ENCODE data around the gene EPAS1. TPM values are rescaled to one million over a fixed set of nuclear protein-coding genes. Genes with fewer than 3 reads are reported as not detected.

EPAS1 gene
- total and polyA plus RNA-seq, 2 of the 8 experiments (the other 6 are each of a cell fraction or from before 2014, with no cell fraction given), result 2.0 to 4.9 TPM

DNA sequence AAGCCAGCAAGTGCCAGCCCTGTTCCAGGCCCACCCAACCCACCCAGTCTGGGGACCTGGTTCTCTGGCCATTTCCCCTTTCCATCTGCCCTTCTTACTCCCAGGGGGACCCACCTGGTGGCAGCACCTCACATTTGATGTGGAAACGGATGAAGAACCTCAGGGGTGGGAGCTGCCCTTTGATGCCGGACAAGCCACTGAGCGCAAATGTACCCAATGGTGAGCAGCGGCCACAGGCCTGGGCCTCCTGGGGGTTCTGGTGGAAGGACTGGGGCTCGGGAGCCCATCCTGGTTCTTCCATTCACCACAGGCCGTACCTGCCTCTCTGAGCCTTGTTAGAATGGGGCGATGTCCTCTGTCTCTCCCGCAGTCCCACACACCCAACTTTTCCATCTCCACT, 84.7 kb downstream of the EPAS1 start:
- H3K14ac ChIP-seq (ENCODE audit: insufficient read length), result no peak overlapping the region
- no peak overlapping the region for H2BK12ac ChIP-seq (ENCODE audit: low read depth, low read length)
- POLR2A ChIA-PET (ENCODE audit: partially characterized antibody), result interaction anchor here (0.5 kb wide), 1 partner anchor 447 kb away, joined by 3 read pairs; no protein-coding TSS in a partner anchor
- no peak overlapping the region for H4K5ac ChIP-seq (ENCODE audit: insufficient read length, low read depth, low read length)
- no peaks in the 10 kb centered on the region for H3K23me2 ChIP-seq (ENCODE audit: low read depth, low read length)
- H2AK5ac ChIP-seq (ENCODE audit: low read depth, low read length), result no peak overlapping the region
- H3K4me3 ChIP-seq (ENCODE audit: extremely low read depth in 1 of 4, insufficient read depth in 2 of 4, low read depth in 3 of 4, low read length in 4 of 4), result no peak overlapping the region
- peaks cover 0 to 2% of the 10 kb centered on the region in 2 experiments for H4K20me1 ChIP-seq (replicated peaks in 1 of 2; ENCODE audit: control insufficient read depth in 1 of 2, insufficient read depth in 2 of 2, low read length in 2 of 2)
- no peaks in the 10 kb centered on the region; a peak in 1 of 7 replicates for H3K27me3 ChIP-seq (replicated peaks in 1 of 4; ENCODE audit: control insufficient read depth in 3 of 4, extremely low read depth in 1 of 4, insufficient read depth in 3 of 4, low read length in 3 of 4)
- H2BK20ac ChIP-seq (ENCODE audit: low read length), result no peak overlapping the region
- H2BK15ac ChIP-seq (ENCODE audit: low read length), result no peak overlapping the region
- H2AFZ ChIP-seq (ENCODE audit: low read length), result no peak overlapping the region
- no peak overlapping the region for H4K91ac ChIP-seq (replicated peaks; ENCODE audit: insufficient read length, low read length)
- FAIRE-seq (no peak), DNase-seq (ENCODE audit: low read depth in 1 of 2, low spot score in 2 of 2) (no peak)
- no peak overlapping the region for H3K4me2 ChIP-seq (ENCODE audit: insufficient read depth in 1 of 2, low read depth in 2 of 2, low read length in 2 of 2)
- no peak overlapping the region for H3K23ac ChIP-seq (ENCODE audit: insufficient read length)
- 92% methylated on average over 8 of the region's 8 CpGs; no CpG with 5 or more reads in 1 of the 2 experiments for WGBS, 2 experiments (ENCODE audit: extremely low coverage in 1 of 2, insufficient coverage in 1 of 2, insufficient read length in 1 of 2, insufficient replicate concordance in 2 of 2, low coverage in 1 of 2, low lambda C conversion rate in 2 of 2, missing lambda C conversion rate in 1 of 2)
- H2BK120ac ChIP-seq (replicated peaks; ENCODE audit: low read depth, low read length), result no peak overlapping the region
- H3K9me3 ChIP-seq (ENCODE audit: insufficient read depth in 2 of 2, low read depth in 1 of 2, low read length in 1 of 2), result no peaks in the 10 kb centered on the region
- H4K8ac ChIP-seq (ENCODE audit: extremely low read depth, insufficient read depth, low read length), result no peak overlapping the region
- no peak overlapping the region for H3K4ac ChIP-seq (replicated peaks; ENCODE audit: insufficient read length, low read depth, low read length)
- H2BK5ac ChIP-seq (ENCODE audit: low read depth, low read length), result no peak overlapping the region
- H3K18ac ChIP-seq (ENCODE audit: extremely low read depth, low read length), result no peak overlapping the region
- no peaks in the 10 kb centered on the region for H3K79me2 ChIP-seq (ENCODE audit: control insufficient read depth in 1 of 2, insufficient read depth in 2 of 2, low read length in 2 of 2)
- no peak overlapping the region for H3K27ac ChIP-seq (ENCODE audit: low read depth, low read length)
- H3K9ac ChIP-seq (replicated peaks in 1 of 4; ENCODE audit: extremely low read depth in 1 of 4, low read depth in 3 of 4, low read length in 3 of 4), result no peak overlapping the region
- H3K4me1 ChIP-seq (replicated peaks in 1 of 4; ENCODE audit: control insufficient read depth in 3 of 4, insufficient read depth in 4 of 4, low read length in 3 of 4), result no peaks in the 10 kb centered on the region
- no peak overlapping the region for H3K56ac ChIP-seq (replicated peaks; ENCODE audit: insufficient read length, low read depth, low read length)
- CTCF ChIA-PET (ENCODE audit: partially characterized antibody), result interaction anchor here (0.6 to 1.1 kb wide), 4 partner anchors 16 to 224 kb away, joined by 3 to 4 read pairs (median 3); no protein-coding TSS in a partner anchor
- H3K79me1 ChIP-seq (ENCODE audit: low read depth, low read length), result no peaks in the 10 kb centered on the region
- H3K36me3 ChIP-seq (ENCODE audit: control insufficient read depth in 2 of 4, insufficient read depth in 4 of 4, low read length in 3 of 4), result no peaks in the 10 kb centered on the region
- no peak for TF ChIP-seq SUZ12 (IDR thresholded peaks at IDR 0.05; ENCODE audit: low read length)
- TF ChIP-seq CREB1 (IDR thresholded peaks at IDR 0.05), result no peak
- TF ChIP-seq TEAD4 (IDR thresholded peaks at IDR 0.05; ENCODE audit: low read depth, low read length), result no peak
- TF ChIP-seq ASH2L (IDR thresholded peaks at IDR 0.05; ENCODE audit: low read length), result no peak
- TF ChIP-seq MAFK (IDR thresholded peaks at IDR 0.05; ENCODE audit: low read depth, low read length), result no peak
- TF ChIP-seq GABPA (IDR thresholded peaks at IDR 0.05; ENCODE audit: borderline replicate concordance, insufficient read depth, low read length), result no peak
- no peak for TF ChIP-seq SIX5 (IDR thresholded peaks at IDR 0.05; ENCODE audit: low read depth, low read length)
- TF ChIP-seq ZNF274 (IDR thresholded peaks at IDR 0.05; ENCODE audit: borderline replicate concordance, extremely low read depth, low read length), result no peak
- TF ChIP-seq KDM5A (IDR thresholded peaks at IDR 0.05; ENCODE audit: low read length), result no peak
- TF ChIP-seq, protein P1, sequence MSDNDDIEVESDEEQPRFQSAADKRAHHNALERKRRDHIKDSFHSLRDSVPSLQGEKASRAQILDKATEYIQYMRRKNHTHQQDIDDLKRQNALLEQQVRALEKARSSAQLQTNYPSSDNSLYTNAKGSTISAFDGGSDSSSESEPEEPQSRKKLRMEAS (IDR thresholded peaks at IDR 0.05), result no peak
- no peak for TF ChIP-seq NANOG (IDR thresholded peaks at IDR 0.05; ENCODE audit: insufficient read depth, low read depth, low read length, poor library complexity, severe bottlenecking)
- TF ChIP-seq RXRA (IDR thresholded peaks at IDR 0.05; ENCODE audit: insufficient read depth, low read depth, low read length), result no peak
- TF ChIP-seq, protein P2, sequence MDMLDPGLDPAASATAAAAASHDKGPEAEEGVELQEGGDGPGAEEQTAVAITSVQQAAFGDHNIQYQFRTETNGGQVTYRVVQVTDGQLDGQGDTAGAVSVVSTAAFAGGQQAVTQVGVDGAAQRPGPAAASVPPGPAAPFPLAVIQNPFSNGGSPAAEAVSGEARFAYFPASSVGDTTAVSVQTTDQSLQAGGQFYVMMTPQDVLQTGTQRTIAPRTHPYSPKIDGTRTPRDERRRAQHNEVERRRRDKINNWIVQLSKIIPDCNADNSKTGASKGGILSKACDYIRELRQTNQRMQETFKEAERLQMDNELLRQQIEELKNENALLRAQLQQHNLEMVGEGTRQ (IDR thresholded peaks at IDR 0.05; ENCODE audit: low read length), result no peak
